IgD-negative memory B cell (primary cell): Measurements from ENCODE around the gene MYO3B. TPM values are rescaled to one million over a fixed set of nuclear protein-coding genes. Genes with fewer than 3 reads are reported as not detected.

Experiments
- H3K27ac Mint-ChIP-seq, 3 donors: one replicate each; pipeline ENCODE4 v1.8.0; 2020 to 2022; ENCODE audit warnings: mild to moderate bottlenecking in 3 of 3, mixed read lengths in 3 of 3, moderate library complexity in 1 of 3
- H3K27me3 Mint-ChIP-seq: one replicate; pipeline ENCODE4 v1.8.0; 2021; ENCODE audit warnings: mixed read lengths
- H3K36me3 Mint-ChIP-seq: one replicate; pipeline ENCODE4 v1.8.0; 2020; ENCODE audit warnings: mild to moderate bottlenecking, mixed read lengths
- H3K4me1 Mint-ChIP-seq, 3 donors: one replicate each; pipeline ENCODE4 v1.8.0; 2020 to 2022; ENCODE audit warnings: mixed read lengths in 3 of 3, mild to moderate bottlenecking in 1 of 3
- H3K4me3 Mint-ChIP-seq, 4 donors: one replicate each; pipeline ENCODE4 v1.8.0; 2020 to 2022; ENCODE audit warnings: mild to moderate bottlenecking in 4 of 4, mixed read lengths in 4 of 4, moderate library complexity in 3 of 4
- H3K9me3 Mint-ChIP-seq, 3 donors: one replicate each; pipeline ENCODE4 v1.8.0; 2020 to 2021; ENCODE audit warnings: mixed read lengths in 3 of 3, mild to moderate bottlenecking in 1 of 3
- polyA plus RNA-seq: library from polyadenylated mRNA; unstranded; fragments of 300-500 nt; fragmentation: Illumina TruSeq; gene quantifications from one replicate; pipeline ENCODE4 v1.2.3, GENCODE V29; 2021

Gene MYO3B
- polyA plus RNA-seq, 1 donor from 2014 or later: 0.23 TPM

- H3K4me3 Mint-ChIP-seq: no peak overlapping the region
- peaks cover 0 to 6% (median 5%) of the 10 kb centered on the region in 3 donors for H3K4me1 Mint-ChIP-seq
- no peaks in the 10 kb centered on the region for H3K27me3 Mint-ChIP-seq
- no peak overlapping the region for H3K27ac Mint-ChIP-seq
- H3K9me3 Mint-ChIP-seq: no peaks in the 10 kb centered on the region
- H3K36me3 Mint-ChIP-seq: no peaks in the 10 kb centered on the region
These were observed 48.3 kb downstream of the MYO3B start for GRCh38 chr2:170226216-170226615.

GRCh38 chr2:170227507-170227947, 49.6 kb downstream of the MYO3B start:
- H3K4me3 Mint-ChIP-seq: peak overlapping the region in 1 of 4 donors; percentile 82
- no peaks in the 10 kb centered on the region for H3K27me3 Mint-ChIP-seq
- no peak overlapping the region for H3K27ac Mint-ChIP-seq

GRCh38 chr2:170227951-170228350, 50.0 kb downstream of the MYO3B start:
- H3K4me1 Mint-ChIP-seq: peaks cover 0 to 6% (median 4%) of the 10 kb centered on the region in 3 donors
- H3K36me3 Mint-ChIP-seq: no peaks in the 10 kb centered on the region

More at GRCh38 chr2:170227507-170227947, 49.6 kb downstream of the MYO3B start:
- H3K4me1 Mint-ChIP-seq: peaks cover 0 to 6% (median 4%) of the 10 kb centered on the region in 3 donors
- no peaks in the 10 kb centered on the region for H3K9me3 Mint-ChIP-seq
- H3K36me3 Mint-ChIP-seq: no peaks in the 10 kb centered on the region

GRCh38 chr2:170228429-170228828, 50.5 kb downstream of the MYO3B start:
- H3K4me3 Mint-ChIP-seq: no peak overlapping the region
- no peaks in the 10 kb centered on the region for H3K9me3 Mint-ChIP-seq
- H3K36me3 Mint-ChIP-seq: no peaks in the 10 kb centered on the region
- no peaks in the 10 kb centered on the region for H3K27me3 Mint-ChIP-seq
- H3K4me1 Mint-ChIP-seq: peaks cover 0 to 6% (median 4%) of the 10 kb centered on the region in 3 donors
- no peak overlapping the region for H3K27ac Mint-ChIP-seq

More at GRCh38 chr2:170227951-170228350, 50.0 kb downstream of the MYO3B start:
- H3K9me3 Mint-ChIP-seq: no peaks in the 10 kb centered on the region
- no peaks in the 10 kb centered on the region for H3K27me3 Mint-ChIP-seq
- H3K27ac Mint-ChIP-seq: no peak overlapping the region
- peak overlapping the region in 1 of 4 donors; percentile 82 for H3K4me3 Mint-ChIP-seq

- no peak overlapping the region for H3K4me3 Mint-ChIP-seq
- H3K4me1 Mint-ChIP-seq: peaks cover 0 to 6% (median 4%) of the 10 kb centered on the region in 3 donors
- H3K9me3 Mint-ChIP-seq: no peaks in the 10 kb centered on the region
- H3K36me3 Mint-ChIP-seq: no peaks in the 10 kb centered on the region
- H3K27me3 Mint-ChIP-seq: no peaks in the 10 kb centered on the region
- H3K27ac Mint-ChIP-seq: no peak overlapping the region
These were observed 51.2 kb downstream of the MYO3B start for GRCh38 chr2:170229125-170229524.

GRCh38 chr2:170229744-170230143, 51.8 kb downstream of the MYO3B start:
- no peaks in the 10 kb centered on the region for H3K36me3 Mint-ChIP-seq
- H3K4me3 Mint-ChIP-seq: no peak overlapping the region
- no peaks in the 10 kb centered on the region for H3K9me3 Mint-ChIP-seq
- peaks cover 0 to 6% (median 4%) of the 10 kb centered on the region in 3 donors for H3K4me1 Mint-ChIP-seq
- no peak overlapping the region for H3K27ac Mint-ChIP-seq
- H3K27me3 Mint-ChIP-seq: no peaks in the 10 kb centered on the region

GRCh38 chr2:170235860-170236679, 58.1 kb downstream of the MYO3B start:
- Mint-ChIP-seq H3K4me3 (no peak overlapping the region), H3K36me3 (no peaks in the 10 kb centered on the region), H3K27me3 (peaks cover 3% of the 10 kb centered on the region)

GRCh38 chr2:170236680-170237047, 58.7 kb downstream of the MYO3B start:
- Mint-ChIP-seq H3K27me3 (peaks cover 3% of the 10 kb centered on the region), H3K4me1 (no peaks in the 10 kb centered on the region), H3K9me3 (no peaks in the 10 kb centered on the region), H3K27ac (no peak overlapping the region), H3K4me3 (no peak overlapping the region), H3K36me3 (no peaks in the 10 kb centered on the region)

More at GRCh38 chr2:170235860-170236679, 58.1 kb downstream of the MYO3B start:
- Mint-ChIP-seq H3K4me1 (no peaks in the 10 kb centered on the region), H3K9me3 (no peaks in the 10 kb centered on the region), H3K27ac (no peak overlapping the region)

- H3K4me1 Mint-ChIP-seq: no peaks in the 10 kb centered on the region
- no peaks in the 10 kb centered on the region for H3K9me3 Mint-ChIP-seq
- no peak overlapping the region for H3K27ac Mint-ChIP-seq
- no peaks in the 10 kb centered on the region for H3K36me3 Mint-ChIP-seq
- peaks cover 3% of the 10 kb centered on the region for H3K27me3 Mint-ChIP-seq
- H3K4me3 Mint-ChIP-seq: no peak overlapping the region
These were observed 59.7 kb downstream of the MYO3B start for GRCh38 chr2:170237572-170238120.

GRCh38 chr2:170238776-170239175, 60.8 kb downstream of the MYO3B start:
- Mint-ChIP-seq H3K4me1 (no peaks in the 10 kb centered on the region), H3K4me3 (no peak overlapping the region), H3K27ac (no peak overlapping the region), H3K9me3 (peaks cover 0 to 2% (median 0%) of the 10 kb centered on the region in 3 donors), H3K36me3 (no peaks in the 10 kb centered on the region), H3K27me3 (peaks cover 5% of the 10 kb centered on the region)

GRCh38 chr2:170240629-170241028, 62.7 kb downstream of the MYO3B start:
- Mint-ChIP-seq H3K27ac (no peak overlapping the region), H3K36me3 (no peaks in the 10 kb centered on the region), H3K4me3 (no peak overlapping the region), H3K4me1 (no peaks in the 10 kb centered on the region), H3K9me3 (peaks cover 0 to 3% (median 2%) of the 10 kb centered on the region in 3 donors), H3K27me3 (peaks cover 9% of the 10 kb centered on the region)

GRCh38 chr2:170241756-170242155, 63.8 kb downstream of the MYO3B start:
- Mint-ChIP-seq H3K4me3 (no peak overlapping the region), H3K27me3 (peaks cover 9% of the 10 kb centered on the region), H3K36me3 (no peaks in the 10 kb centered on the region), H3K9me3 (peaks cover 0 to 3% (median 2%) of the 10 kb centered on the region in 3 donors), H3K4me1 (no peaks in the 10 kb centered on the region), H3K27ac (no peak overlapping the region)

- Mint-ChIP-seq H3K36me3 (no peaks in the 10 kb centered on the region), H3K27ac (no peak overlapping the region), H3K27me3 (peaks cover 9% of the 10 kb centered on the region)
These were observed 65.3 kb downstream of the MYO3B start for GRCh38 chr2:170243118-170243837.

GRCh38 chr2:170243898-170244297, 66.0 kb downstream of the MYO3B start:
- Mint-ChIP-seq H3K27ac (no peak overlapping the region), H3K27me3 (peaks cover 6% of the 10 kb centered on the region), H3K4me3 (no peak overlapping the region), H3K36me3 (no peaks in the 10 kb centered on the region), H3K9me3 (peaks cover 0 to 3% (median 2%) of the 10 kb centered on the region in 3 donors), H3K4me1 (no peaks in the 10 kb centered on the region)

More at GRCh38 chr2:170243118-170243837, 65.3 kb downstream of the MYO3B start:
- H3K9me3 Mint-ChIP-seq: peaks cover 0 to 3% (median 2%) of the 10 kb centered on the region in 3 donors
- no peak overlapping the region for H3K4me3 Mint-ChIP-seq
- no peaks in the 10 kb centered on the region for H3K4me1 Mint-ChIP-seq

GRCh38 chr2:170244555-170244954, 66.6 kb downstream of the MYO3B start:
- Mint-ChIP-seq H3K36me3 (no peaks in the 10 kb centered on the region), H3K27ac (no peak overlapping the region), H3K4me1 (no peaks in the 10 kb centered on the region), H3K4me3 (no peak overlapping the region), H3K9me3 (peaks cover 0 to 3% (median 2%) of the 10 kb centered on the region in 3 donors), H3K27me3 (peaks cover 6% of the 10 kb centered on the region)
